ENCODE results near the gene ZNF276.

Gene ZNF276

DNA sequence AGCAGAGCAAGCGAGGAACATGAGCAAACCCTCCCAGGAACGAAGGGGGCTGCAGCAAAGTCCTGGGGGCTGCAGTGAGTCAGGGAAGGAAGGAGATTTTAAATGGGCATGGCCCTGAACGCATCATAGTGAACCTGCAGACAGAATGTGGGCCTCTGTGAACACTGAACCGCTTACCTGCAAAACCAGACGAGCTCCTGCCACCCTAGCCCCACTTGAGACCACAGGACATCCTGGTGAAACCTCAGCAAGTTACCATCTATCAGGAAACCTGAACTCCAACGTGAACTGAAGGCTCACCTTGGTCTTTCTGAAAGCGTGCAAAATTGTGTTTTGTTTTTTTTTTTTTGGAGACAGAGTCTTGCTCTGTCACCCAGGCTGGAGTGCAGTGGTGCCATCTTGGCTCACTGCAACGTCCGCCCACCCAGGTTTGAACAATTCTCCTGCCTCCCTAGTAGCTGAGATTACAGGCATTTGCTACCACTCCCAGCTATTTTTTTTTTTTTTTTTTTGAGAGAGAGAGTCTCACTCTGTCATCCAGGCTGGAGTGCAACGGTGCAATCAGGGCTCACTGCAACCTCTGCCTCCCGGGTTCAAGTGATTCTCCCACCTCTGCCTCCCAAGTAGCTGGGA, 64.3 kb downstream of the ZNF276 start:
- DNase-seq, result no peak

DNA sequence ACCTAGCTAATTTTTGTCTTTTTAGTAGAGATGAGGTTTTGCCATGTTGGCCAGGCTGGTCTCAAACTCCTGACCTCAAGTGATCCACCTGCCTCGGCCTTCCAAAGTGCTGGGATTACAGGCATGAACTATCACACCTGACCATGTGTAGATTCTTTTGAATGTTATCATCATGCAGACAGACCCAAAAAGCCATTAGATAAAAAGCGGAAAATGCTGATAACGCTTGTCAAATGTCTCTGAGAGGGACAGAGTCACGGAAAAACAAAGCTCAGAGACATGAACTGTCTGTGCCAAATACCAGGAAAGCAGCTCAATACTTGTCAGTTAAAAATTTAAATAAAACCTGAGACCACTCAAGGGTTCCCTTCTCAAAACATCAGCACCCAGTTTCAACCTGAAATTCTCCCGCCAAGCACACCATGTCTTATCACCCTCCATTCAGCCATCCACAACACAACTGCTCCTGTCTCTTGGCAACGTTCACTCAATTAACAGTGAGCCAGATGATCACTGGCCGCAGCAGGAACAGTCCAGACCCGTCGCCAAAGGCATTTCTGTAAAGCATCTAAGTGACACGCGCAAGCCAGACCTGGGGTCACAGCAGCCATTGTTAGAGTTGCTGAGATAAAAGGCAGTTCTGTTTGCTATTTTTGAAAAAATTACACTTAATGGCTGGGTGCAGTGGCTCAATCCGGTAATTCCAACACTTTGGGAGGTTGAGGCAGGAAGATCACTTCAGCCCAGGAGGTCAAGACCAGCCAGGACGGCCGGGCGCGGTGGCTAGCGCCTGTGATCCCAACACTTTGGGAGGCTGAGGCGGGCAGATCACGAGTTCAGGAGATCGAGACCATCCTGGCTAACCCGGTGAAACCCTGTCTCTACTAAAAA, 65.4 kb downstream of the ZNF276 start:
- no peak for DNase-seq

DNA sequence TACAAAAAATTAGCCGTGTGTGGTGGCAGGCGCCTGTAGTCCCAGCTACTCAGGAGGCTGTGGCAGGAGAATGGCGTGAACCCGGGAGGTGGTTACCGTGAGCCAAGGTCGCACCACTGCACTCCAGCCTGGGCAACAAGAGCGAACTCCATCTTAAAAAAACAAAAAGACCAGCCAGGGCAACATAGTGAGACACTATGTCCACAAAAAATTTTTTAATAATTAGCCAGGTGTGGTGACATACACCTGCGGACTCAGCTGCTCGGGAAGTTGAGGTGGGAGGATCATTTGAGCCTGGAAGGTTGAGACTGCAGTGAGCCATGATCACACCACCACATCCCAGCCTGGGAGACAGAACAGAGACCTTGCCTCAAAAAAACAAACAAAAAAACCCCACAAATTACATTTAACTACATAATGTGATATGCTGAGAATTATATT, 66.0 kb downstream of the ZNF276 start:
- no peak for DNase-seq
